GF-D8 (cell line): ENCODE results near the gene SRXN1.
"Not testable (repeated sequence)": the region's sequence is repeated elsewhere in the genome, so short reads cannot be mapped to it uniquely, and the experiment has no call there.

Experiments
- DNase-seq: peaks from one replicate; lab custom pipeline; 2025; lab: John Stamatoyannopoulos, UW

The SRXN1 gene

DNA sequence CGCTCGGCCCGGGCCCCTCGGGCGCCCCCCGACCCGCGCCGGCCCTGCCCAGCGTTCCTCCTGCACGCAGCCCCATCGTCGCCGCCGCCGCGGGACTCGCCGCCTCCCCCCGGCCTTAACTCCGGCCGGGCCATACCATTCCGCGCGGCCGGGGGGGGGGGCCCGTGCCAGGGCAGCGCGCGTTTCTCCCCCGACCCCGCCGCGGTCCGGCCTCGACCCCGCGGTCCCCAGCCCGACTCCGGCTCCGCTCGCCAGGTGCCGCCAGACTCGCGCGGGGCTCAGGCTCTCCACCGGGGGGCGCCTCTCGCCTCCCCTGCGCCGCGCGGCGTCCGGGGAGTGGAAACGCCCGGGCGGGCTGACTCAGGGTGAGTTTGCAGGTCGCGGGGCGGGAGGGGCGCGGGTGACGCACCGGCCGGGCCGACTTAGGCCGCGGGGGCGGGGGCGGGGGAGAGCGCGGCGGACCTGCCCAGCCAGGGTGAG is at the start of gene SRXN1:
Gene SRXN1 (minus strand): TSS at position 91 of the 480 bp plus-strand sequence. CDS start 15 bp downstream, at position 76.
- DNase-seq: peak; percentile 41

DNA sequence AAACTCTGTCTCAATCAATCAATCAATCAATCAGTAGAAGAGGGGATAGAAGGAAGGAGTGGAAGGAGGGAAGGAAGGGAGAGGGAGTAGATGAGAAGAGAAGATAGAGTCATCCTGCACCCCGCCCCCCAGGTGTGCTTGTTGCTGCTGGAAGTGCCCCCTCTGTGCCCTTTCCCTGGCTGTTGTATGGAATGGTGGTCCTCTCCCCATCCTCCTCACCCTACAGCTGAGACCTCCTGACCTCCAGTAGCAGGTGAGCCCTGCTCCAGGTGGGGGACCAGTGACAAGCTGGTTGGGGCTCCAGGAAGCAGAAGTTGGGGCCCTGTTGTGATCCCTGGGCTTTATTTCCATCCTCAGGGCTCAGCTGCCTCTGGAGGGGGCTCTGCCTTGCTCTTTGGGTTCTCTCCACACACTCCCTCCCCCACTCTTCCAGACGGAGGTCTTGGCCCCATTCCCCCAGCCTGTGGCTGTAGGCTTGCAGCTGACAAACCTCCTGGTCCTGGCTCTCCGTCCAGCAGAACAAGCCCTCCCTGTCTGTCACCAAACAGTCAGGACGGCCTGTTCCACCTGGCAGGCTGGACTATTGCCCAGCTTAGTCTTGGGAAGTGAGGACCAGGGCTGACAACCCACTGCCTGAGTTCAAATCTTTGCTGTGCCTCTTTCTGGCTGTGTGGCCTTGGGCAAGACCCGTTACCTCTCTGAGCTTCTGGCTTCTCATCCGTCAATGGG is 48.6 kb upstream of the SRXN1 start:
- no peak for DNase-seq

GRCh38 chr20:699811-700338 is 46.9 kb upstream of the SRXN1 start:
- no peak for DNase-seq

GRCh38 chr20:699342-699741 is 46.3 kb upstream of the SRXN1 start:
- DNase-seq: no peak

DNA sequence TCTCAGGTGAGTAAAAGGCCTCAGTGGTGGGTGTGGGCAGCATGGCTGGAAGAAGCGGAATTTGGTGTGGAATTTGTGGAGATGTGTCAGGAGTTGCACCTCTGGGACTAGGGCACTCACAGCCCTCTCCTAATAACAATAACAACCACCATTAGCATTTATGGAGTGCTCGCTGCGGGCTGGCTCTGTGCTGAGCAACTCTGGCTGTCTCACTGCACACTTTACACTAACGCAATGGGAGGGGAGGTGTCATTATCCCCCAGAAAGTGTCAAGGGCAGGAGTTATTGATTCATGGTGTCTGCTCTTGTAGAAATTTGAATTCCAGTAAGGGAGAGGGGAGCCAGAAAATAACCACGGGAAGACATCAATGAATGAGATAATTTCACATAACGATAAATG is 45.3 kb upstream of the SRXN1 start:
- no peak for DNase-seq

- no peak for DNase-seq
Observed at GRCh38 chr20:697826-698225, 44.8 kb upstream of the SRXN1 start.

GRCh38 chr20:695165-695866 is 42.3 kb upstream of the SRXN1 start:
- no peak for DNase-seq

DNA sequence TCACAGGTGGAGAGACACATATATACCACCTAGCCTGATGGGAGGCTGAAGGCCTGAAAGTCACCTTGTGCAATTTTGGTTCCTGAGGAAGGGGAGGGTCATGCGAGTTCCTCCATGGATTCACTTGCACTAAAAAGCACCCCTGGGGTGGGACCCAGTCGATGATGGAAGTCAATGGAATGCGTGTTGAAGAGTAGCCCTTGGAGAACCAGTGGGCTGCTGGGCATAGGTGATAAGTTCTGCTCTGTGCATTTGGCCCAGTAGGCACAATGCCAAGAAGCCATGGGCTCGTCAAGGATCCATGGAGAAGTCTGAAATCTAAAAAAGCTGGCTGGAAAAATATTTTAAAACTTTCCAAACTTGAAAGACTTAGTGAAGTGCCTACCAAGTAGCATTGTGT is 41.5 kb upstream of the SRXN1 start:
- DNase-seq: no peak

DNA sequence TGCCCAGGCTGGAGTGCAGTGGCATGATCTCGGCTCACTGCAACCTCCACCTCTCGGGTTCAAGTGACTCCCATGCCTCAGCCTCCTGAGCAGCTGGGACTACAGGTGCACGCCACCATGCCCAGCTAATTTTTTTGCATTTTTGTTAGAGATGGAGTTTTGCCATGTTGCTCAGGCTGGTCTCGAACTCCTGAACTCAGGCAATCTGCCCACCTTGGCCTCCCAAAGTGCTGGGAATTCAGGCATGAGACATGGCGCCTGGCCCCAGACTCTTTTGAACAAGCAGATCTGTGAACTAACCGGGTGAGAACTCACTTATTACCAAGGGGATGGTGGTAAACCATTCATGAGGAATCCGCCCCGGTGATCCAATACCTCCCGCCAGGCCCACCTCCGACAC is 40.8 kb upstream of the SRXN1 start:
- DNase-seq: not testable (repeated sequence)

GRCh38 chr20:692044-692443 is 39.0 kb upstream of the SRXN1 start:
- DNase-seq: no peak

- no peak for DNase-seq
Observed at GRCh38 chr20:689947-690346, 36.9 kb upstream of the SRXN1 start.

DNA sequence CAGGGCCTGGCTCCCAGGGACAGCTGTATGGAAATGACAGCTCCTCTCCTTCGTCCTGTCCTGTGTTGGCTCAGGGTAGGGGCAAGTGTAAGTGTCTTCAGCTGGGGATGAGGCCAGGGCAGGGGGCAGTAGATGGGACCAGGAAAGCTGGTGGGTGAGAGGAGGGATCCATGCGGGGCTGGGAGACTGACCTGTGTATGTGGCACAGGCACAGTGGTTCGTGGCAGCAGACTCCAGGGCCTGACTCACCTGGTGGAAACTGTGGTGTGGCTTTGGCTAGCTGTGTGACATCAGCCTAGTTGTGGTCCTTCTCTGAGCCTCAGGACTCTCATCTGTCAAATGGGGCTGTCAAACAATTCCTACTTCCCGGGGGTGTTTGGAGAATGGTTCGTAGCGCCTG is 36.3 kb upstream of the SRXN1 start:
- no peak for DNase-seq

GRCh38 chr20:688809-689212 is 35.8 kb upstream of the SRXN1 start:
- DNase-seq: no peak

GRCh38 chr20:687468-688203 is 34.6 kb upstream of the SRXN1 start:
- DNase-seq: no peak

- DNase-seq: no peak
Observed at GRCh38 chr20:684676-685319, 31.8 kb upstream of the SRXN1 start.

GRCh38 chr20:682123-682522 is 29.1 kb upstream of the SRXN1 start:
- DNase-seq: no peak

DNA sequence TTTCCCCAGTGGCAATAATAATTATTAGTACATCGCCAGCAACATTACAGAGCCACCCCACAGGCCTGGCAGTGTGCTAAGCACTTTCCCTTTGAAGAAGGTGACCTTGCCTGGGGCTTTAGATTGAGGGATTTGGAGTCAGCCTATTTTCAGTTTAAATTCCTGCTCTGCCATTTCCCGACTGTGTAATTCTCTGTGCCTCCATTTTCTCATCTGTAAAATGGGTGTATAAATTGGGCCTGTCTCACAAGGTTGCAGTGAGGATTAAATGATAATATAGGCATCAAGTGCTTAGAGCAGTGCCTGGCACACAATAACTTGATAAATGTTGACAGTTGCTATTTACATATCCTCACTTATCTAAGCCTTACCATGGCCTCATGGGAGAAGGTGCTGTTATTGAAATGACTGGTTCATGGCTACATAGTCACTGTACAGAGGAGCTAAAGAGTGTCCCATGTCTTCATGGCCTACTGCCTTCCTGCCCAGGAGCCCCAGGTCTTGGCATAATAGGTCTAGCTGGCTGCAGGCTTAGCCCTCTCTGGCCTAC is 27.7 kb upstream of the SRXN1 start:
- DNase-seq: no peak

- no peak for DNase-seq
Observed at GRCh38 chr20:677957-678356, 25.0 kb upstream of the SRXN1 start.

DNA sequence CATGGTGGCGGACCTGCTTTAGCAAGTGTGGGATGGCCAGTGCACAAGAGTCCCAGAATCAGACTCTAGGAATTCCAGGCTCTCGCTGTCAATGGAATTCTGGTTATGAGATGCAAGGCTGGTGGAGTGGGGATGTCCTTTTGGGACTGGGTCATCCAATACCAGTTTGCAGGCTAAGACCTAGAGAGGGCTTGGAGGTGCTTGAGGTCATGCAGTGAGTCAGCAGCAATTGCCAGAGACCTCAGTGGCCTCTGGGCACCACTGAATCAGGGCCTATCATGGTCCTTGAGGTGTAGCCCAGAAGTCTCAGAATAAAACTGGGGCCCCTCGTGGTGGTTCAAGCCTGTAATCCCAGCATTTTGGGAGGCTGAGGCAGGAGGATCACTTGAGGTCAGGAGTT is 24.0 kb upstream of the SRXN1 start:
- no peak for DNase-seq

- DNase-seq: no peak
Observed at GRCh38 chr20:676315-676937, 23.4 kb upstream of the SRXN1 start.
